ENCODE data around the gene AIFM3.

The AIFM3 gene

GRCh38 chr22:20990184-20991180, 23.4 kb downstream of the AIFM3 start:
- DNase-seq (ENCODE audit: extremely low read depth in 1 of 2, low read depth in 1 of 2) = no peak

GRCh38 chr22:20991252-20992055, 24.4 kb downstream of the AIFM3 start:
- DNase-seq (ENCODE audit: extremely low read depth in 1 of 2, low read depth in 1 of 2) = no peak

GRCh38 chr22:20992056-20992442, 25.0 kb downstream of the AIFM3 start:
- no peak for DNase-seq (ENCODE audit: extremely low read depth in 1 of 2, low read depth in 1 of 2)

- DNase-seq (ENCODE audit: extremely low read depth in 1 of 2, low read depth in 1 of 2) = no peak
These were observed 25.6 kb downstream of the AIFM3 start for GRCh38 chr22:20992456-20993303.

GRCh38 chr22:20993304-20994127, 26.5 kb downstream of the AIFM3 start:
- DNase-seq (ENCODE audit: extremely low read depth in 1 of 2, low read depth in 1 of 2) = no peak

GRCh38 chr22:20994128-20994901, 27.3 kb downstream of the AIFM3 start:
- no peak for DNase-seq (ENCODE audit: extremely low read depth in 1 of 2, low read depth in 1 of 2)

- DNase-seq (ENCODE audit: extremely low read depth in 1 of 2, low read depth in 1 of 2) = no peak
These were observed 27.8 kb downstream of the AIFM3 start for GRCh38 chr22:20994902-20995241.

GRCh38 chr22:20995329-20996030, 28.4 kb downstream of the AIFM3 start:
- no peak for DNase-seq (ENCODE audit: extremely low read depth in 1 of 2, low read depth in 1 of 2)

GRCh38 chr22:20996031-20996410, 29.0 kb downstream of the AIFM3 start:
- DNase-seq (ENCODE audit: extremely low read depth in 1 of 2, low read depth in 1 of 2) = no peak

- DNase-seq (ENCODE audit: extremely low read depth in 1 of 2, low read depth in 1 of 2) = no peak
These were observed 29.8 kb downstream of the AIFM3 start for GRCh38 chr22:20996598-20997535.

GRCh38 chr22:20997536-20998257, 30.6 kb downstream of the AIFM3 start:
- no peak for DNase-seq (ENCODE audit: extremely low read depth in 1 of 2, low read depth in 1 of 2)

- no peak for DNase-seq (ENCODE audit: extremely low read depth in 1 of 2, low read depth in 1 of 2)
These were observed 31.6 kb downstream of the AIFM3 start for GRCh38 chr22:20998411-20999336.

- DNase-seq (ENCODE audit: extremely low read depth in 1 of 2, low read depth in 1 of 2) = no peak
These were observed 32.5 kb downstream of the AIFM3 start for GRCh38 chr22:20999350-21000206.

GRCh38 chr22:21000207-21000986, 33.3 kb downstream of the AIFM3 start:
- no peak for DNase-seq (ENCODE audit: extremely low read depth in 1 of 2, low read depth in 1 of 2)

Data from stimulated activated CD8-positive, alpha-beta memory T cell treated with anti-CD3 and anti-CD28 coated beads, Interleukin-7, amount 100 ng/mL, for 48 hours (primary cell).